Mesodermal cell (in vitro differentiated cells): Measurements from ENCODE around the gene ADGRE1.

Experiments used
- H3K27ac ChIP-seq: 2 replicates; pipeline ENCODE4 v1.7.0; 2013; ENCODE audit warnings: mild to moderate bottlenecking, low read depth, low read length, moderate library complexity; ENCODE audit not compliant: severe bottlenecking
- H3K36me3 ChIP-seq: 2 replicates; pipeline ENCODE4 v1.7.1; 2013; ENCODE audit warnings: mild to moderate bottlenecking, low read length, moderate library complexity; ENCODE audit not compliant: control insufficient read depth, insufficient read depth
- H3K4me1 ChIP-seq: one replicate; pipeline ENCODE4 v1.7.1; 2013; ENCODE audit warnings: mild to moderate bottlenecking, low read length; ENCODE audit not compliant: insufficient read depth, control insufficient read depth, poor library complexity, severe bottlenecking
- H3K4me3 ChIP-seq: 2 replicates; pipeline ENCODE4 v1.7.0; 2013; ENCODE audit warnings: low read length, control low read depth, mild to moderate bottlenecking; ENCODE audit not compliant: insufficient read depth, poor library complexity, severe bottlenecking; ENCODE audit errors: extremely low read depth
- H3K9me3 ChIP-seq: 2 replicates; pipeline ENCODE4 v1.7.1; 2013; ENCODE audit warnings: mild to moderate bottlenecking, low read length, moderate library complexity; ENCODE audit not compliant: control insufficient read depth
- WGBS, 2 experiments: methylation state at CpG; one replicate each; pipeline ENCODE4 v1.1.5; 2013; ENCODE audit warnings: missing lambda C conversion rate in 2 of 2; ENCODE audit not compliant: insufficient coverage in 2 of 2; 5-methylcytosine and 5-hydroxymethylcytosine counted together

ADGRE1 gene

DNA sequence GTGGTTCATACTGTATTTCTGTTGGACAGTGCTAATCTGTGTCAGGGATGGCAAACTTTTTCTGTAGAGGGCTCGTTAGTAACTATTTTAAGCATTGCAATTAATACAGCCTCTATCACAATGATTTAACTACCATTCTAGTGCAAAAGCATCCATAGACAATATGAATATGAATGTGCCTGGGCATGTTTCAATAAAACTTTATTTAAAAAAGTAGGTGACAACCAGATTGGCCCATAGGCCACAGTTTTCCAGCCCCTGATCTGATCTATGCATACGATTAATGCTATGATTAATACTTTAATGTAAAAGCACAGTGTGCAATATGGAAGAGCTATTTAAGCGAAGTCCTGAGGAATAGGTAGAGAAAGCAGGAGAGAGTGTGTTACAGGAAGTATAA lies 29.6 kb downstream of the ADGRE1 start:
- 74 to 78% methylated on average over 1 to 2 of the region's 3 CpGs for WGBS, 2 experiments
- Histone ChIP-seq H3K4me3 (no peak overlapping the region), H3K9me3 (peaks cover 60% of the 10 kb centered on the region), H3K4me1 (no peaks in the 10 kb centered on the region), H3K27ac (no peak overlapping the region), H3K36me3 (no peaks in the 10 kb centered on the region)

- H3K36me3 ChIP-seq, result no peaks in the 10 kb centered on the region
- H3K4me1 ChIP-seq, result no peaks in the 10 kb centered on the region
- H3K9me3 ChIP-seq, result peaks cover 56% of the 10 kb centered on the region
- no peak overlapping the region for H3K4me3 ChIP-seq
- 80 to 84% methylated on average over 3 to 6 of the region's 7 CpGs for WGBS, 2 experiments
- no peak overlapping the region for H3K27ac ChIP-seq
Measured at GRCh38 chr19:6925386-6925785, 38.0 kb downstream of the ADGRE1 start.

DNA sequence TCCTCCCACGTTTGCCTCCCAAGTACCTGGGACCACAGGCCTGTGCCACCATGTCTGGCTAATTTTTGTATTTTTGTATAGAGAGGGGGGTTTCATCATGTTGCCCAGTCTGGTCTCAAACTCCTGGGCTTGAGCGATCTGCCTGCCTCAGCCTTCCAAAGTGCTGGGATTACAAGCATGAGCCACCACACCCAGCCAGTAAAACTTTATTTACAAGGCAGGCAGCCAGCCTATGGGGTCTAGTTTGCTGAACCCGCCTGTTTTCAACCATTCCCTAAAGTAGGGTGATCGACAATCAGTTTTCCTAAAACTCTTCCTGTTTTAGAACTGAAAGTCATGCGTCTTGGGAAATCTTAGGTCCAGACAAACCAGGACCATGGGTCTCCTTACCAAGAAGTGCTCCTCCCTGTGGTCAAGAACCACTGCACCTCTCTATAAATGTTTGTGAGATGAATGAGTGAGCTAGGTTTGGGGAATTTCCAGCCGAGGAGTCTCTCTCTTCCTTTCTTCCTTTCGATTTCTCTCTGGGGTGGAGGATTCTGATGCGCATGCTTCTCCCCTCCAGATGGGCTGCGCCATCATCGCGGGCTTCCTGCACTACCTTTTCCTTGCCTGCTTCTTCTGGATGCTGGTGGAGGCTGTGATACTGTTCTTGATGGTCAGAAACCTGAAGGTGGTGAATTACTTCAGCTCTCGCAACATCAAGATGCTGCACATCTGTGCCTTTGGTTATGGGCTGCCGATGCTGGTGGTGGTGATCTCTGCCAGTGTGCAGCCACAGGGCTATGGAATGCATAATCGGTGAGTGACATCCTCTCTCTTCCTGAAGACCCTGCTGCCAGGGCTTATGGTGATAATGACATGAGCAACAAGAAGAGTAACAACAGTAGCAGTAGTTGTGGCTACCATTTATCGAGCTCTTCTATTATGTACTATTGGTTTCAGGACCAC lies 38.7 kb downstream of the ADGRE1 start:
- Histone ChIP-seq H3K4me1 (no peaks in the 10 kb centered on the region), H3K4me3 (no peak overlapping the region), H3K27ac (no peak overlapping the region), H3K36me3 (no peaks in the 10 kb centered on the region), H3K9me3 (peaks cover 50% of the 10 kb centered on the region)
- WGBS, 2 experiments, result 76 to 82% methylated on average over 10 of the region's 15 CpGs

DNA sequence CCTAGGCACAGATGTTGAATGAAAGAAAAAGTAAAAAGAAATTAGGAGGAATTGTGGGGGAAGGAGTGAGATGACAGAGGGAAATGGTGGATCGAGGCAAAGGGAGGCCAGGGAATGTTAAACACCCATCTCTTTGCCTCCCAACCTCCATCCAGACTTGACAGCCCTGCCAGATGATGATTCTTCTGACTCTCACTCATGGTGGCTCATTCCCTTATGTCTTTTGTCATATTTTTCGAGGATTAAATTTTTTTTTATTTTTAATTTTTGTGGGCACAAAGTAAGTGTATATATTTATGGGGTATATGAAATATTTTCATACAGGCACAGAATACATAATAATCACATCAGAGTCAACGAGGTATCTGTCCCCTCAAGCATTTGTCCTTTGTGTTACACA lies 42.8 kb downstream of the ADGRE1 start:
- Histone ChIP-seq H3K36me3 (no peaks in the 10 kb centered on the region), H3K9me3 (peaks cover 50% of the 10 kb centered on the region), H3K4me1 (no peaks in the 10 kb centered on the region), H3K27ac (no peak overlapping the region), H3K4me3 (no peak overlapping the region)
- 67% methylated on average over 1 of the region's 3 CpGs; no CpG with 5 or more reads in 1 of the 2 experiments for WGBS, 2 experiments

- 33% methylated on average over 1 of the region's 3 CpGs; no CpG with 5 or more reads in 1 of the 2 experiments for WGBS, 2 experiments
- Histone ChIP-seq H3K27ac (no peak overlapping the region), H3K4me3 (no peak overlapping the region), H3K9me3 (peaks cover 34% of the 10 kb centered on the region), H3K36me3 (no peaks in the 10 kb centered on the region), H3K4me1 (no peaks in the 10 kb centered on the region)
Measured at GRCh38 chr19:6935069-6935468, 47.7 kb downstream of the ADGRE1 start.

GRCh38 chr19:6935618-6936017 lies 48.2 kb downstream of the ADGRE1 start:
- WGBS, 2 experiments, result no CpG with 5 or more reads among the region's 5 CpGs
- no peak overlapping the region for H3K27ac ChIP-seq
- no peak overlapping the region for H3K4me3 ChIP-seq
- H3K9me3 ChIP-seq, result peaks cover 33% of the 10 kb centered on the region
- no peaks in the 10 kb centered on the region for H3K36me3 ChIP-seq
- H3K4me1 ChIP-seq, result no peaks in the 10 kb centered on the region

- no peaks in the 10 kb centered on the region for H3K36me3 ChIP-seq
- H3K4me3 ChIP-seq, result no peak overlapping the region
- no CpG with 5 or more reads among the region's 3 CpGs for WGBS, 2 experiments
- H3K9me3 ChIP-seq, result peaks cover 38% of the 10 kb centered on the region
- no peak overlapping the region for H3K27ac ChIP-seq
- no peaks in the 10 kb centered on the region for H3K4me1 ChIP-seq
Measured at GRCh38 chr19:6945733-6946132, 58.4 kb downstream of the ADGRE1 start.

DNA sequence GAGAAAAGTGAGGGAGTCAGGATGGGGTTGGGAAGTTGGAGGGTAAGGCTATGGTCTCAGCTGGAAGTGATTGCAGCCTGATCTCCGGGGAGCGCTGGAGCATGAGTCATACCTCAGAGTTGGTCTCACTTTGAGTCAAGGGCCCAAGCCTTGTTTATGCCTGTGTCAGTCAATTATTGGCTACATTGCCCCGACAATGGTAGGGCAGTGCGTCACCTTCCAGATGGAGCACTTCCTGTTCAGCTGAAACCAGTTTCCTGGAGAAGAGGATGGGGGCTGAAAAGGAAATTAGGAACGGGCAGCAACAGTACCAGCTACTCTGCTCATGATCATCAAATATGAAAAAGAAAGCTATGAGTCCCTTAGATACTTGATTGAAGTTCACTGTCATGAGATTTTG lies 60.4 kb downstream of the ADGRE1 start:
- Histone ChIP-seq H3K36me3 (no peaks in the 10 kb centered on the region), H3K27ac (no peak overlapping the region), H3K4me1 (no peaks in the 10 kb centered on the region), H3K4me3 (no peak overlapping the region), H3K9me3 (peaks cover 32% of the 10 kb centered on the region)
- WGBS, 2 experiments, result 61 to 70% methylated on average over 3 to 5 of the region's 5 CpGs

GRCh38 chr19:6948884-6949283 lies 61.5 kb downstream of the ADGRE1 start:
- Histone ChIP-seq H3K27ac (no peak overlapping the region), H3K4me1 (no peaks in the 10 kb centered on the region), H3K36me3 (no peaks in the 10 kb centered on the region), H3K4me3 (no peak overlapping the region), H3K9me3 (peaks cover 36% of the 10 kb centered on the region)
- WGBS, 2 experiments, result 83% methylated on average over 2 of the region's 2 CpGs; no CpG with 5 or more reads in 1 of the 2 experiments

GRCh38 chr19:6952956-6953355 lies 65.6 kb downstream of the ADGRE1 start:
- Histone ChIP-seq H3K36me3 (no peaks in the 10 kb centered on the region), H3K27ac (no peak overlapping the region), H3K4me3 (no peak overlapping the region), H3K4me1 (no peaks in the 10 kb centered on the region), H3K9me3 (peaks cover 56% of the 10 kb centered on the region)
- WGBS, 2 experiments, result 70 to 81% methylated on average over 6 to 7 of the region's 9 CpGs

GRCh38 chr19:6955082-6955481 lies 67.7 kb downstream of the ADGRE1 start:
- peaks cover 61% of the 10 kb centered on the region for H3K9me3 ChIP-seq

More at GRCh38 chr19:6955082-6955481, 67.7 kb downstream of the ADGRE1 start:
- H3K4me3 ChIP-seq, result no peak overlapping the region
- H3K36me3 ChIP-seq, result no peaks in the 10 kb centered on the region
- H3K4me1 ChIP-seq, result no peaks in the 10 kb centered on the region
- WGBS, 2 experiments, result 95 to 96% methylated on average over 3 of the region's 3 CpGs
- no peak overlapping the region for H3K27ac ChIP-seq
